DMS53 (cell line): ENCODE data around the gene SELENOO.

Experiments
- DNase-seq: peaks from one replicate; lab custom pipeline; 2025; lab: John Stamatoyannopoulos, UW

The SELENOO gene

GRCh38 chr22:50253046-50253915 is 52.5 kb downstream of the SELENOO start:
- no peak for DNase-seq

DNA sequence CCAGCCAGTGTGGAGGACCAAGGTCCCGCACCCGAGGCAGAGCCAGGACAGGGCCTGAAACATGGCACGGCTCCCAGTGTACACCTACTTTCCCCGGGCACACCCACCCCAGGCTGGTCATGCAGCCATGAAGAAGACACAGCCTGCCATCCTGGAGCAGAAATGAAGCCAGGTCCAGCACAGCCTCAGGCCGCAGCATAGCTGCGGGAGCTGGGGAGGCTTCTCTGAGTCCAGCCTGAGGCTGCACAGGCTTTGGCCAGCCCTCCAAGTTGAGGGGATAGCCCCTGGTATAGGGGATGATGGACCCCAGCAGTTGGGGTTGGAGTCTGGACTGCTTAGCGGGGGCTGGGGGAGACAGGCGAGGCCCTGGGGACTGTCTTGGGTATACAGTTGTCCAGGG is 53.1 kb downstream of the SELENOO start:
- no peak for DNase-seq

- DNase-seq: no peak
These were observed 54.3 kb downstream of the SELENOO start for GRCh38 chr22:50255099-50255498.

DNA sequence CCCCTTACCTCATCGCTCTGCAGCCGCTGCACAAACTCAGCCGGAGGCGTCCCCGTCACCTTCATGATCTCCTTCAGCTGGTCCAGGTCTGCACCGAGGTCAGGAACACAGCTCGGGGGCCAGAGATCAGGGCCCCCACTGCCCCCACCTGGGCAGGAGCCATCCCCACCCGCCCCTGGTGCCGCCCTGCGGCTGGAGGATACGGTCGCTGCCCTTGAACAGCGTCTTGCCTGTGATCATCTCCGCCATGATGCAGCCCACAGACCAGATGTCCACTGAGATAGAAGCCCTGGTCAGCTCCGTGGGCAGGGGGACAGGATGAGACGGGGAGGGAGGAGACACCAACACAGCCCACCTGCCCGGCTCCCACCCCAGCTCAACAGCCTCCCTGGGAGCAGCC is 54.8 kb downstream of the SELENOO start:
- DNase-seq: no peak

- DNase-seq: no peak
These were observed 55.5 kb downstream of the SELENOO start for GRCh38 chr22:50256258-50256862.

DNA sequence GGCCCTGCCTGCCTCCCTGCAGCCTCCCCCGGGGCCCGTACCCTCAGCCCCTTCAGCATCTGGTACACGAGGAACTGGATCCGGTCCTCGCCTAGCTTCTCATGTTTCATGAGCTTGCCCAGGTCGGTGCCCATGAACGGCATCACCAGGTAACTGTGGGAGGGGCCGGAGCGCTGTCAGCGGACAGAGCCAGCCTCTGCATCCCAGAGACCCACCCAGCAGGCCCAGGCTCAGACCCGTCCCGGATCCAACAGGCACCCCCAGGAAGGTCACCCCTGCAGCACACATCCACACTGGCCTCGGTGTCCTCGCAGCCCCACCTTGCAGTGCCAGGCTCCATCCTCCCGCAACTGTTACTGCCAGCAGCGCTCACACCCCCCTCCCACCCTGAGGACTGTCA is 56.2 kb downstream of the SELENOO start:
- DNase-seq: no peak

GRCh38 chr22:50257451-50258360 is 56.9 kb downstream of the SELENOO start:
- DNase-seq: no peak

DNA sequence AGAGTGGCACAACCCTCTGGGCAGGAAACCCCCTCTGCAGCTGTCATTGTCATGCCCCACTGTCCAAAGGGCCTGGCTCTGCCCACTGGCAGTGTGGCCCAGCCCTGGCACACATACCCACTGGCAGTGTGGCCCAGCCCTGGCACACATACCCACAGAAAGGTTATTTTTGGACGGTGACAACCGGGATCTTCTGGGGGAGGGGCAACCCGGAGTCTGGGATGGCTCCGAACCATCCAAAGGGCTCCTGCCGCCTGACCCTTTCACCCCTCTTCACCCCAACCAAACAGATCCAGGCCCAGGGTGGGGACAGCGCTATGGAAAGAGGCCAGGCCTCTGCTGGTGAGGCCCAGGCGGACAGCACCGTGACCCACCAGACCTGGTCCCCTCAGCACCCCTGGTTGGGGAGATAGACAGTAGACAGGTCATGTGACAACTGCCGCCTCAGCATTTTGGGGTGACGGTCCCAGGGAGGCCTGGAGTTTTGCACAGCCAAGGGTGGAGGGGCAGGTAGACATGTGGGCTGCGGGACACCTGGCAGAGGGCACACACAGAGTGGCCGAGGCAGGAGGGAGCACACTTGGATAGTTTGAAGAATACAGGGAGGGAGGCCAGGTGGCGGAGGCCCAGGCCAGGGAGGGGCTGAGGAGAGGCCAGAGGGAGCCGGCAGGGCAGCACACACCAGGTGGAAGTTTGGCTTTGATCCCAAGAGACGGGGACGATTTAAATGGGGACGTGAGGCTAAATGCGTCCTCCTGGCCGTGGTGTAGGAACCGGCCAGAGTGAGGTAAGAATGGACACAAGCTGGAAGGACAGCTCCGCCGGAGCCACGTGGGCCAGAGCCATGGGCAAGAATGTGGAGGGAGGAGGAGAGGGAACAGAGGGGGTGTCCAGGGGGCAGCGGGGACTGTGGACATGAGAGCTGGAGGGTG is 57.8 kb downstream of the SELENOO start:
- no peak for DNase-seq

DNA sequence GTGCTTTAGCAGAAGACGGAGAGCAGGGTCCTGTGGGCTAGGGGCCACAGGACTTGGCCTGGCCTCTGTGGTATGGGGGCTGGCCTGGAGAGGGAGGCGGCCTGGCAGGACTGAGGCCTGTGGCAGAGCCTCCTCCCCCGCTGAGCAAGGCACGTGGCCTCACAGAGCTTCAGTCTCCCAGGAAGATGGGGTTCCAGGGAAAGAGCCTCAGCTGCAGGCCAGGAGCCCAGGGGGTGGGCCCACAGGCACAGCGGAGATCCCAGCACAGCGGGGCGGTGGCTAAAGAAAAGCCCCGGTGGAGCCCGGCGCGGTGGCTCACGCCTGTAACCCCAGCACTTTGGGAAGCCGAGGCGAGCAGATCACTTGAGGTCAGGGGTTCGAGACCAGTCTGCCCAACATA is 58.5 kb downstream of the SELENOO start:
- no peak for DNase-seq

- peak; percentile 41 for DNase-seq
These were observed 59.6 kb downstream of the SELENOO start for GRCh38 chr22:50260434-50260800.

DNA sequence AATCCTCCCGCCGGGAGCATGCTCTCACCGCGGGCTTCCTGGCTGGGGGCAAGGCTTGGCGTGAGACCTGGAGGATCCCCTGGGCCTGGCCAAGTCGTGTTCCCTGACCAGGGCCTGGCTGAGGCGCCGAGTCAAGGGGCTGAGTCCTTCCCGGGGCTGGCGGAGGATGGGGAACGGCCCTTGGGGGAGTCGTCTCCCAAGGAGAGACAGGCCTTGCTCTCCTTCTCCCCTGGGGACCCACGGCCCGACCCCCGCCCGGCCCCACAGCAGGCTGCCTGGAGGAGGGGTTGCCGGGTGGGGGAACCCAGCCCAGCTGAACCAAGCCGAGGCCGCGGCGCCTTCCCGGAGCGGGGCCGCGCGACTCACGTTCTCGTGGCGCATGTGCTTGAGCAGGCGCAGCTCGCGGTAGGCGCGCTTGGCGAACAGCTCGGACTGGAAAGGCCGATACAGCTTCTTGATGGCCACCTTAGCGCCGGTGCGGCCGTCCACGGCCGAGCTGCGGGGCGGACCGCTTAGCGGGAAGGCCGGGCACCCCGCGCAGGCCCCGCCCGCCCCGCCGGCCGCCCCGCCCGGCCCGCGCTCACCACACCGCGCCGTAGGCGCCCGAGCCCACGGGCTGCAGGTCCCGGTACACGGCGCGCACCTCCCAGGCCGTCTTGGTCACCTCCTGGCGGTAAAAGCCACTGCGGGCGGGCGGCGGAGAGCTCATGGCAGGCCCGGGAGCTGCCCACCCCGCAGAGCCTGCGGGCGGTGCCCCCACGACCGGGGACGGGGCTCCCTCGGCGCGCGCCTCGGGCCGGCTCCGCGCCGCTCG is 60.2 kb downstream of the SELENOO start:
- DNase-seq: peak; percentile 81

DNA sequence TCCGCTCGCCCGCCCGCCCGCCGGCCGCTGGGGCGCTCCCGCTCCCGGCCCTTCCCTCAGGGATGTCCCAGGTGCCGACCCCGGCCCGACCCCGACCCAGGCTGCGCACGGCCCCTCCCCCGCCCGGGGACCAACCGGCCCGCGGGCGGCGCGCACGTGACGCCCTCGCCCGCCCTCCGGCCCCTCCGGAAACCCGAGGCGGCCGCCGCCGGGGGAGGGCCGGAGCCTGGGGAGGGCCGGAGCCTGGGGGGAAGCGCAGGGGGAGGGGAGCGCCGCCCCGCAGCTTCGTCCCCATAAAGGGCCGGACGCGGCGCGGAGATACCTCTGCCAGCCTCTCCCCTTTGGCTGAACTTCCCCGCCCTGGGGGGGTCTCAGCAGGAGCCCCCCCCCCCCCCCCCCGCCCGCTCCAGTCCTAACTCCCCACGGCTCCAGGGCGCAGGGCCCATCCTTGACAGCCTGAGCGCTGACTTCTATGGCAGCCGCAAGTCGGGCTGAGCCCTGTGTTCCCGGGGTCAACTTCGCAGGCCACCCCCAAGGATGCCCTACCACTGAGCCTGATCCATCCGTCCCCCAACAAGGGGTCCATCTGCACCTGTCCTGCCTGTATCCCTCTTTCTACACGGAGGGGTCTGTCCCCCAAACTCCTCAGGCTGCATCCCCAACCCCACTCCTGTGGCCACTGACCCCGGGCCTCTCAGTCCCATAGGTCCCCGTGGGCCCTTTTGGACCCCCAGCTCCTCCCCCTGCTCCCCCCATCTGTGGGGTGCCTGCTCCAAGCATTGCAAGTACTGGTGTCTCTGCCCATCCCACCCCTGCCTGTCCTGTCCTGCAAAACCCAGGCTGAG is 61.0 kb downstream of the SELENOO start, which contains the start of gene MAPK12:
MAPK12 (minus strand) TSS at position 69 of the 845 bp plus-strand sequence. CDS start 174 bp downstream, outside the sequence.
- peak; percentile 71 for DNase-seq

DNA sequence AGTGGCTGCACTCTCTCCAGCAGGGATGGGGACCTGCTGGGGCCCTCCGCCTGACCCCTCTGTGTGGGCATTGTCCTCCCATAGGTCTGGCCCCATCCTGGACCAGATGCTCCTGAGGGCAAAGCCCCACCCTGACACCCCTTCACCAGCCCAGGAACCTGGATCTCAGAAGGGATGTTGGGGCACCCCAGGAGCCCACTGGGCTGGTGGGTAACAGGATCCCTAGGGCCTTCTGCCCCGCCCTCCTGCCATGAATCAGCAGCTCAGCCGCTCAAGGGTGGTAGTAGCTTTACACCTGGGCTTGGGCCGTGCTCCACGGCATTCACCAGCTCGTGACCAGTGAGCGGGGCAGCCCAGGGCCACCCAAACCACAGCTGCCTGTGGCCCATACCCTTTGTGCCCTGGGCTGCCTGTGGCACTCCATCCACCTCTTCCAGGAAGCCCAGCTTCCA is 61.7 kb downstream of the SELENOO start:
- DNase-seq: peak; percentile 65

DNA sequence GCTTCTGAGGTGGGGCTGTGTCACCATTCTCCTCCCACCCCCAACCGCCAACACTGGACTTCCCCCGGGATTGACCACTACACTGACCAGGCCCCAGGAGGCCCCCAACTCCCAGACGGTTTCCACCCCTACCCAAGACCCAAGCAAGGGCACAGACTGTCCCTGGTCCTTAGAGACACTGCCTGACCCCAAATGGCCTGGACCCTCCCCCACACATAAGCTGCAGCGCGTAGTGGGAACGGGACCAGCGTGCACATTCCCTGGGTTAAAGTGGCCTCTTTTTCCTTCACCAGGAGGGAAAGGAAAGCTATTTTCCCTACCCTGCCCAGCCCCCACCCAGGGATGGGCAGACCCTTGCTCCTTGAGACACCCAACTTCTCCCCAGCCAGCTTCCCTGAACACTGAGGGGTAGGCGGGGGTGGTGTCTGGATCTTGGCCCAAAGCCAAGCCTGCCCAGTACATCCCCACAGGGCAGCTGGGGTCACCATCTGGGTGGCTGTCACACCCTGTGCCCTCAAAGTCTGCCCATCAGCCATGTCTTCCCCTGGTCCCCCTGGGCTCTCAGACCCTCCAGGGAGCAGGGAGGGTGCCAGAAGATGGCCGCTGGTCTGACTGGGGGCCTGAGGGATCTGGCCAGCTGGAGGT is 62.3 kb downstream of the SELENOO start:
- no peak for DNase-seq

GRCh38 chr22:50264104-50264745 is 63.4 kb downstream of the SELENOO start:
- DNase-seq: no peak

GRCh38 chr22:50264946-50265669 is 64.3 kb downstream of the SELENOO start:
- DNase-seq: no peak

- DNase-seq: no peak
These were observed 66.2 kb downstream of the SELENOO start for GRCh38 chr22:50266994-50267393.
